K562 (cell line): Measurements from ENCODE around the gene DCST1.

Experiments used
- BHLHE40 ChIP-seq: IDR thresholded peaks from 2 replicates; pipeline ENCODE4 v1.6.1; 2011; ENCODE audit warnings: low read length, improper control_type of control experiment
- ERF ChIP-seq: fragments of 450-650 bp; formaldehyde crosslinking; IDR thresholded peaks from 2 replicates; pipeline ENCODE4 v1.4.0; 2020; ENCODE audit warnings: mild to moderate bottlenecking, mixed read lengths
- HMG20B ChIP-seq: fragments of 250-450 bp; sonication (Bioruptor Pico); IDR thresholded peaks from 2 replicates; pipeline ENCODE4 v1.5.0; 2021; ENCODE audit warnings: mild to moderate bottlenecking
- POLR2A ChIP-seq: fragments of 450-650 bp; conservative IDR thresholded peaks from 2 replicates; pipeline ENCODE4 v1.6.1; 2016
- POLR2AphosphoS5 ChIP-seq: IDR thresholded peaks from 2 replicates; pipeline ENCODE4 v1.6.1; 2011; ENCODE audit warnings: mild to moderate bottlenecking, low read depth, low read length, moderate library complexity; ENCODE audit not compliant: control insufficient read depth, insufficient read depth
- RFX7 ChIP-seq: fragments of 250-450 bp; sonication (Bioruptor Pico); IDR thresholded peaks from 2 replicates; pipeline ENCODE4 v1.5.1; 2021; ENCODE audit warnings: mild to moderate bottlenecking
- SETDB1 ChIP-seq: IDR thresholded peaks from one replicate; pipeline ENCODE4 v1.6.1; 2012; ENCODE audit warnings: low read length, control low read depth, inconsistent platforms
- SREBF2 ChIP-seq: sonication (generic); formaldehyde crosslinking; IDR thresholded peaks from 2 replicates; pipeline ENCODE4 v1.4.0; 2020; ENCODE audit warnings: mild to moderate bottlenecking, missing genetic modification reagents
- ZNF436 ChIP-seq: fragments of 250-450, 450-650 bp; sonication (Bioruptor Pico); formaldehyde crosslinking; IDR thresholded peaks from 2 replicates; pipeline ENCODE4 v1.7.0; 2020; ENCODE audit warnings: mild to moderate bottlenecking
- ZNF551 ChIP-seq: fragments of 250-450 bp; sonication (Bioruptor Pico); IDR thresholded peaks from 2 replicates; pipeline ENCODE4 v1.5.0; 2021; ENCODE audit warnings: mild to moderate bottlenecking, moderate library complexity
- TF ChIP-seq, protein P1 (sequence below): fragments of 250-450 bp; sonication (Bioruptor Pico); IDR thresholded peaks from 2 replicates; pipeline ENCODE4 v1.5.0; 2021
- TF ChIP-seq, protein P2 (sequence below), 3 experiments: IDR thresholded peaks in 2 of 3; conservative IDR thresholded peaks in 1 of 3; 2 replicates each; pipeline ENCODE4 v1.5.1; 2011 to 2012; ENCODE audit warnings: low read length in 3 of 3, mild to moderate bottlenecking in 3 of 3, control low read depth in 2 of 3, improper control_type of control experiment in 1 of 3, inconsistent platforms in 1 of 3, low read depth in 1 of 3, mixed read lengths in 1 of 3, moderate library complexity in 1 of 3; ENCODE audit not compliant: insufficient read depth in 2 of 3
- TF ChIP-seq, protein P3 (sequence below), 2 experiments: fragments of 450-650 bp in 1 of 2; IDR thresholded peaks; 2 replicates each; pipeline ENCODE4 v1.6.1; 2011 to 2017; ENCODE audit warnings: low read depth in 2 of 2, antibody characterized with exemption in 1 of 2, borderline replicate concordance in 1 of 2, low read length in 1 of 2, mild to moderate bottlenecking in 1 of 2, mixed read lengths in 1 of 2; ENCODE audit not compliant: control insufficient read depth in 1 of 2
- TF ChIP-seq, protein P4 (sequence below): sonication (generic); formaldehyde crosslinking; IDR thresholded peaks from 2 replicates; pipeline ENCODE4 v1.8.1; 2022; ENCODE audit warnings: missing genetic modification reagents

DNA sequence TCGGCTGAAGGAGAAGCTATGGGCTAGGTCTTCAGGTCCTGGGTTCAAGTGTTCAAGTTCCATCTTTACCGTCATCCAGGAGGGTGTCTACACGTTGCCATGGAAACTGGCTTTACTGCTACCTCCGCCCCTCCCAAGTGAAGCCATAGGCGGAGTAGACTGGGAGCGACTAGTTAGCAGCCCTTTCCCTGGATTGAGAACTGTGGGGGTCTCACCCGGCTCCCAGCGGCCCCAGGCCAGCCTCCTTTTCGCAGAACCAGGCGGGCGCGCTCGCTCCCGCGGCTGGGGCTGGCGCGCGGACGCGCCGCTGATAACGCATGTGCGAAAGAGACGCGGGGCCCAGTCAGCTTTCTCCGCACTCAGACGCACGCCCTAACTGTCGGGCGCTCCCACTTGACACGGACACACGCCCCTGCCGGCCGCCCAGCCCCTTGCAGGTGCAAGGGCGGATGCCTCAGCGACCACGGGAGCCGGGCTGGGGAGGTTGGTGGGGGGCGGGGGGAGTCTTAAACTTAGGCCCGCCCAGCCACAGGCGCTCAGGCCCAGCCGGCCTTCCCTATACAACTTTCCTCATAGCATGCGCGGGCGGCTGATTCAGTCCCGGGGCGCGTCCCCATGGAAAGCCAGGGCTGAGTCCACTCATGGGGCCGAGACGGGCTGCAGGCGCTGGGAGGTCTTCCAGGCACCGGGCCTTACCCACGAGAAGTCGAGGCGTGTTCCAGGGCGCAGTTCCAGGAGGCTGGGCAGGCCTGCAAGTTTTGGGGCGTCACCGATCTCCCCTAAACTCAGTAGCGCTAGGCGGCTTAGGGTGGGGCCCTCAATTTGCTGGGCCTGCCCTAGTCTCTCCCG, 37.3 kb downstream of the DCST1 start:
- TF ChIP-seq, protein P1, sequence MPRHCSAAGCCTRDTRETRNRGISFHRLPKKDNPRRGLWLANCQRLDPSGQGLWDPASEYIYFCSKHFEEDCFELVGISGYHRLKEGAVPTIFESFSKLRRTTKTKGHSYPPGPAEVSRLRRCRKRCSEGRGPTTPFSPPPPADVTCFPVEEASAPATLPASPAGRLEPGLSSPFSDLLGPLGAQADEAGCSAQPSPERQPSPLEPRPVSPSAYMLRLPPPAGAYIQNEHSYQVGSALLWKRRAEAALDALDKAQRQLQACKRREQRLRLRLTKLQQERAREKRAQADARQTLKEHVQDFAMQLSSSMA, result no peak
- TF ChIP-seq ZNF551, result no peak
- peak; percentile 87 for TF ChIP-seq BHLHE40
- TF ChIP-seq HMG20B (CRISPR knock-in tag), result no peak
- TF ChIP-seq, protein P2, sequence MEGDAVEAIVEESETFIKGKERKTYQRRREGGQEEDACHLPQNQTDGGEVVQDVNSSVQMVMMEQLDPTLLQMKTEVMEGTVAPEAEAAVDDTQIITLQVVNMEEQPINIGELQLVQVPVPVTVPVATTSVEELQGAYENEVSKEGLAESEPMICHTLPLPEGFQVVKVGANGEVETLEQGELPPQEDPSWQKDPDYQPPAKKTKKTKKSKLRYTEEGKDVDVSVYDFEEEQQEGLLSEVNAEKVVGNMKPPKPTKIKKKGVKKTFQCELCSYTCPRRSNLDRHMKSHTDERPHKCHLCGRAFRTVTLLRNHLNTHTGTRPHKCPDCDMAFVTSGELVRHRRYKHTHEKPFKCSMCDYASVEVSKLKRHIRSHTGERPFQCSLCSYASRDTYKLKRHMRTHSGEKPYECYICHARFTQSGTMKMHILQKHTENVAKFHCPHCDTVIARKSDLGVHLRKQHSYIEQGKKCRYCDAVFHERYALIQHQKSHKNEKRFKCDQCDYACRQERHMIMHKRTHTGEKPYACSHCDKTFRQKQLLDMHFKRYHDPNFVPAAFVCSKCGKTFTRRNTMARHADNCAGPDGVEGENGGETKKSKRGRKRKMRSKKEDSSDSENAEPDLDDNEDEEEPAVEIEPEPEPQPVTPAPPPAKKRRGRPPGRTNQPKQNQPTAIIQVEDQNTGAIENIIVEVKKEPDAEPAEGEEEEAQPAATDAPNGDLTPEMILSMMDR (IDR thresholded peaks at IDR 0.05 in 2 of 3, conservative IDR thresholded peaks at IDR 0.05 in 1 of 3; ENCODE audit: insufficient read depth in 2 of 3, low read depth in 1 of 3, low read length in 3 of 3), result peak; percentile 60 to 78 (median 62)
- TF ChIP-seq POLR2A, result peak; percentile 40; the same call in 1 of the 2 replicates
- TF ChIP-seq, protein P3, sequence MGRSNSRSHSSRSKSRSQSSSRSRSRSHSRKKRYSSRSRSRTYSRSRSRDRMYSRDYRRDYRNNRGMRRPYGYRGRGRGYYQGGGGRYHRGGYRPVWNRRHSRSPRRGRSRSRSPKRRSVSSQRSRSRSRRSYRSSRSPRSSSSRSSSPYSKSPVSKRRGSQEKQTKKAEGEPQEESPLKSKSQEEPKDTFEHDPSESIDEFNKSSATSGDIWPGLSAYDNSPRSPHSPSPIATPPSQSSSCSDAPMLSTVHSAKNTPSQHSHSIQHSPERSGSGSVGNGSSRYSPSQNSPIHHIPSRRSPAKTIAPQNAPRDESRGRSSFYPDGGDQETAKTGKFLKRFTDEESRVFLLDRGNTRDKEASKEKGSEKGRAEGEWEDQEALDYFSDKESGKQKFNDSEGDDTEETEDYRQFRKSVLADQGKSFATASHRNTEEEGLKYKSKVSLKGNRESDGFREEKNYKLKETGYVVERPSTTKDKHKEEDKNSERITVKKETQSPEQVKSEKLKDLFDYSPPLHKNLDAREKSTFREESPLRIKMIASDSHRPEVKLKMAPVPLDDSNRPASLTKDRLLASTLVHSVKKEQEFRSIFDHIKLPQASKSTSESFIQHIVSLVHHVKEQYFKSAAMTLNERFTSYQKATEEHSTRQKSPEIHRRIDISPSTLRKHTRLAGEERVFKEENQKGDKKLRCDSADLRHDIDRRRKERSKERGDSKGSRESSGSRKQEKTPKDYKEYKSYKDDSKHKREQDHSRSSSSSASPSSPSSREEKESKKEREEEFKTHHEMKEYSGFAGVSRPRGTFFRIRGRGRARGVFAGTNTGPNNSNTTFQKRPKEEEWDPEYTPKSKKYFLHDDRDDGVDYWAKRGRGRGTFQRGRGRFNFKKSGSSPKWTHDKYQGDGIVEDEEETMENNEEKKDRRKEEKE (IDR thresholded peaks at IDR 0.05; ENCODE audit: borderline replicate concordance in 1 of 2, control insufficient read depth in 1 of 2, low read depth in 2 of 2, low read length in 1 of 2), result no peak
- TF ChIP-seq ERF, result 0 out of 2 replicates have a peak, but pooled peaks have one; percentile 57
- 0 out of 2 replicates have a peak, but pooled peaks have one; percentile 6 for TF ChIP-seq SREBF2 (CRISPR knock-in tag)
- no peak for TF ChIP-seq SETDB1
- TF ChIP-seq RFX7 (CRISPR knock-in tag), result no peak
- TF ChIP-seq, protein P4, sequence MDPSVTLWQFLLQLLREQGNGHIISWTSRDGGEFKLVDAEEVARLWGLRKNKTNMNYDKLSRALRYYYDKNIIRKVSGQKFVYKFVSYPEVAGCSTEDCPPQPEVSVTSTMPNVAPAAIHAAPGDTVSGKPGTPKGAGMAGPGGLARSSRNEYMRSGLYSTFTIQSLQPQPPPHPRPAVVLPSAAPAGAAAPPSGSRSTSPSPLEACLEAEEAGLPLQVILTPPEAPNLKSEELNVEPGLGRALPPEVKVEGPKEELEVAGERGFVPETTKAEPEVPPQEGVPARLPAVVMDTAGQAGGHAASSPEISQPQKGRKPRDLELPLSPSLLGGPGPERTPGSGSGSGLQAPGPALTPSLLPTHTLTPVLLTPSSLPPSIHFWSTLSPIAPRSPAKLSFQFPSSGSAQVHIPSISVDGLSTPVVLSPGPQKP, result no peak
- no peak for TF ChIP-seq ZNF436 (CRISPR knock-in tag)
- TF ChIP-seq POLR2AphosphoS5, result no peak
